Measurements from ENCODE around the gene MCOLN2.

MCOLN2 gene

GRCh38 chr1:84975035-84975434, 21.9 kb downstream of the MCOLN2 start:
- CTCF ChIA-PET = interaction anchor here (0.7 to 1.2 kb wide), 2 partner anchors 30 kb away, joined by 3 to 4 read pairs; no protein-coding TSS in a partner anchor
- POLR2A ChIA-PET = no interaction called here
- H3K27ac ChIP-seq (ENCODE audit: extremely low read depth, low read depth, low read length) = no peak overlapping the region

More at GRCh38 chr1:84975035-84975434, 21.9 kb downstream of the MCOLN2 start:
- no peaks in the 10 kb centered on the region; a peak in 1 of 3 replicates for H3K36me3 ChIP-seq (ENCODE audit: control insufficient read depth in 2 of 2, insufficient read depth in 1 of 2, low read length in 2 of 2)
- no peak for TF ChIP-seq ZNF302 (tag by site-specific recombination; IDR thresholded peaks at IDR 0.05; ENCODE audit: low read depth)
- no peak for TF ChIP-seq ZNF571 (tag by site-specific recombination; IDR thresholded peaks at IDR 0.05)
- no peak for TF ChIP-seq YY2 (tag by site-specific recombination; IDR thresholded peaks at IDR 0.05)
- TF ChIP-seq ZNF24 (tag by site-specific recombination; IDR thresholded peaks at IDR 0.05) = no peak
- TF ChIP-seq, protein P1, sequence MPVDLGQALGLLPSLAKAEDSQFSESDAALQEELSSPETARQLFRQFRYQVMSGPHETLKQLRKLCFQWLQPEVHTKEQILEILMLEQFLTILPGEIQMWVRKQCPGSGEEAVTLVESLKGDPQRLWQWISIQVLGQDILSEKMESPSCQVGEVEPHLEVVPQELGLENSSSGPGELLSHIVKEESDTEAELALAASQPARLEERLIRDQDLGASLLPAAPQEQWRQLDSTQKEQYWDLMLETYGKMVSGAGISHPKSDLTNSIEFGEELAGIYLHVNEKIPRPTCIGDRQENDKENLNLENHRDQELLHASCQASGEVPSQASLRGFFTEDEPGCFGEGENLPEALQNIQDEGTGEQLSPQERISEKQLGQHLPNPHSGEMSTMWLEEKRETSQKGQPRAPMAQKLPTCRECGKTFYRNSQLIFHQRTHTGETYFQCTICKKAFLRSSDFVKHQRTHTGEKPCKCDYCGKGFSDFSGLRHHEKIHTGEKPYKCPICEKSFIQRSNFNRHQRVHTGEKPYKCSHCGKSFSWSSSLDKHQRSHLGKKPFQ (tag by site-specific recombination; IDR thresholded peaks at IDR 0.05) = no peak
- TF ChIP-seq, protein P2, sequence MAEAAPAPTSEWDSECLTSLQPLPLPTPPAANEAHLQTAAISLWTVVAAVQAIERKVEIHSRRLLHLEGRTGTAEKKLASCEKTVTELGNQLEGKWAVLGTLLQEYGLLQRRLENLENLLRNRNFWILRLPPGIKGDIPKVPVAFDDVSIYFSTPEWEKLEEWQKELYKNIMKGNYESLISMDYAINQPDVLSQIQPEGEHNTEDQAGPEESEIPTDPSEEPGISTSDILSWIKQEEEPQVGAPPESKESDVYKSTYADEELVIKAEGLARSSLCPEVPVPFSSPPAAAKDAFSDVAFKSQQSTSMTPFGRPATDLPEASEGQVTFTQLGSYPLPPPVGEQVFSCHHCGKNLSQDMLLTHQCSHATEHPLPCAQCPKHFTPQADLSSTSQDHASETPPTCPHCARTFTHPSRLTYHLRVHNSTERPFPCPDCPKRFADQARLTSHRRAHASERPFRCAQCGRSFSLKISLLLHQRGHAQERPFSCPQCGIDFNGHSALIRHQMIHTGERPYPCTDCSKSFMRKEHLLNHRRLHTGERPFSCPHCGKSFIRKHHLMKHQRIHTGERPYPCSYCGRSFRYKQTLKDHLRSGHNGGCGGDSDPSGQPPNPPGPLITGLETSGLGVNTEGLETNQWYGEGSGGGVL (tag by site-specific recombination; IDR thresholded peaks at IDR 0.05) = no peak
- no peak for TF ChIP-seq ZNF529 (tag by site-specific recombination; IDR thresholded peaks at IDR 0.05; ENCODE audit: insufficient replicate concordance)
- TF ChIP-seq ZSCAN18 (tag by site-specific recombination; IDR thresholded peaks at IDR 0.05) = no peak
- no peak for TF ChIP-seq ZSCAN4 (tag by site-specific recombination; IDR thresholded peaks at IDR 0.05)
- TF ChIP-seq OSR2 (tag by site-specific recombination; IDR thresholded peaks at IDR 0.05) = no peak
- no peak for TF ChIP-seq ZNF10 (tag by site-specific recombination; IDR thresholded peaks at IDR 0.05)
- TF ChIP-seq PRDM1 (tag by site-specific recombination; IDR thresholded peaks at IDR 0.05) = no peak
- no peak for TF ChIP-seq ZNF140 (tag by site-specific recombination; IDR thresholded peaks at IDR 0.05)
- no peak for TF ChIP-seq ZNF514 (tag by site-specific recombination; IDR thresholded peaks at IDR 0.05)
- no peak for TF ChIP-seq BCL11A (tag by site-specific recombination; IDR thresholded peaks at IDR 0.05; ENCODE audit: low read depth)
- no peak for TF ChIP-seq ZNF785 (tag by site-specific recombination; IDR thresholded peaks at IDR 0.05)
- no peak for TF ChIP-seq WT1 (tag by site-specific recombination; IDR thresholded peaks at IDR 0.05)
- no peak for TF ChIP-seq ZNF624 (tag by site-specific recombination; IDR thresholded peaks at IDR 0.05)
- no peak for TF ChIP-seq ZNF600 (tag by site-specific recombination; IDR thresholded peaks at IDR 0.05)
- TF ChIP-seq, protein P3, sequence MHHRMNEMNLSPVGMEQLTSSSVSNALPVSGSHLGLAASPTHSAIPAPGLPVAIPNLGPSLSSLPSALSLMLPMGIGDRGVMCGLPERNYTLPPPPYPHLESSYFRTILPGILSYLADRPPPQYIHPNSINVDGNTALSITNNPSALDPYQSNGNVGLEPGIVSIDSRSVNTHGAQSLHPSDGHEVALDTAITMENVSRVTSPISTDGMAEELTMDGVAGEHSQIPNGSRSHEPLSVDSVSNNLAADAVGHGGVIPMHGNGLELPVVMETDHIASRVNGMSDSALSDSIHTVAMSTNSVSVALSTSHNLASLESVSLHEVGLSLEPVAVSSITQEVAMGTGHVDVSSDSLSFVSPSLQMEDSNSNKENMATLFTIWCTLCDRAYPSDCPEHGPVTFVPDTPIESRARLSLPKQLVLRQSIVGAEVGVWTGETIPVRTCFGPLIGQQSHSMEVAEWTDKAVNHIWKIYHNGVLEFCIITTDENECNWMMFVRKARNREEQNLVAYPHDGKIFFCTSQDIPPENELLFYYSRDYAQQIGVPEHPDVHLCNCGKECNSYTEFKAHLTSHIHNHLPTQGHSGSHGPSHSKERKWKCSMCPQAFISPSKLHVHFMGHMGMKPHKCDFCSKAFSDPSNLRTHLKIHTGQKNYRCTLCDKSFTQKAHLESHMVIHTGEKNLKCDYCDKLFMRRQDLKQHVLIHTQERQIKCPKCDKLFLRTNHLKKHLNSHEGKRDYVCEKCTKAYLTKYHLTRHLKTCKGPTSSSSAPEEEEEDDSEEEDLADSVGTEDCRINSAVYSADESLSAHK (tag by site-specific recombination; IDR thresholded peaks at IDR 0.05) = no peak
- no peaks in the 10 kb centered on the region for H3K9me3 ChIP-seq (ENCODE audit: control insufficient read depth, insufficient read depth, low read depth, low read length)
- H3K4me3 ChIP-seq (ENCODE audit: low read depth, low read length) = no peak overlapping the region
- peaks cover 9% of the 10 kb centered on the region for H3K4me1 ChIP-seq (ENCODE audit: control insufficient read depth, insufficient read depth, low read length)

Measured in HEK293 (cell line).